ENCODE data around the gene AMACR. TPM values are rescaled to one million over a fixed set of nuclear protein-coding genes. Genes with fewer than 3 reads are reported as not detected.

AMACR gene
- total RNA-seq, 4 donors from 2014 or later: 13.7 to 24.9 (median 15.4) TPM

GRCh38 chr5:34016750-34017149 lies 8.9 kb upstream of the AMACR start:
- 86 to 89% methylated on average over 2 of the region's 2 CpGs for WGBS, 2 donors
- DNase-seq (ENCODE audit: low spot score in 2 of 2): no peak
- TF ChIP-seq CTCF (IDR thresholded peaks at IDR 0.05) (no peak), POLR2A (IDR thresholded peaks at IDR 0.05) (no peak)
- intact Hi-C loops (cut with DNase I; ENCODE audit: low total_unique reads): no loop called here
- no peak overlapping the region for H3K4me3 ChIP-seq (ENCODE audit: low read depth, poor library complexity, severe bottlenecking)

- no peak for DNase-seq (ENCODE audit: low spot score in 2 of 2)
- no peak overlapping the region for H3K4me3 ChIP-seq (ENCODE audit: low read depth, poor library complexity, severe bottlenecking)
- no peak for TF ChIP-seq CTCF (IDR thresholded peaks at IDR 0.05)
- TF ChIP-seq POLR2A (IDR thresholded peaks at IDR 0.05): no peak
- WGBS, 2 donors: 77 to 79% methylated on average over 5 of the region's 5 CpGs
- intact Hi-C loops (cut with DNase I; ENCODE audit: low total_unique reads): no loop called here
Observed at GRCh38 chr5:34016222-34016621, 8.4 kb upstream of the AMACR start.

GRCh38 chr5:34015120-34015822 lies 7.4 kb upstream of the AMACR start:
- no peak overlapping the region for H3K4me3 ChIP-seq (ENCODE audit: low read depth, poor library complexity, severe bottlenecking)
- intact Hi-C loops (cut with DNase I; ENCODE audit: low total_unique reads): no loop called here
- TF ChIP-seq CTCF (IDR thresholded peaks at IDR 0.05): no peak
- TF ChIP-seq POLR2A (IDR thresholded peaks at IDR 0.05): no peak
- WGBS, 2 donors: 89% methylated on average over 4 of the region's 4 CpGs
- DNase-seq (ENCODE audit: low spot score in 2 of 2): no peak

DNA sequence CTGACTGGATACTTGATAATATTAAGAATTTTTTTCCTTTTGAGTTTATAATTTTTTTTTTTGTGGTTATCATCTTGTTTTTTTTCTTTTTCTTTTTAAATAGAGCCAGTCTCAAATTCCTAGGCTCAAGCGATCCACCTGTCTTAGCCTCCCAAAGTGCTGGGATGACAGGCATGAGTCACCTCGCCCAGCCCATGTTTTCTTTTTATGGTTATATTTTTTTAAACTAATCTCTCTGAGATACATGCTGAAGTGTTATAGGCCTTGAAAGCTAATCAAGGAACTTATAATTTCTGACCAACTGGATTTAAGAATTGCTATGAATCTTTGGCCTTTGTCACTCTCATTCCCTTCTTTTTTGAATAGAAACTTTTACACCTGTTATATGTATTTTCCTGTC lies 6.8 kb upstream of the AMACR start:
- DNase-seq (ENCODE audit: low spot score in 2 of 2): no peak
- H3K4me3 ChIP-seq (ENCODE audit: low read depth, poor library complexity, severe bottlenecking): no peak overlapping the region
- WGBS, 2 donors: 90 to 94% methylated on average over 2 of the region's 2 CpGs
- intact Hi-C loops (cut with DNase I; ENCODE audit: low total_unique reads): no loop called here
- TF ChIP-seq CTCF (IDR thresholded peaks at IDR 0.05) (no peak), POLR2A (IDR thresholded peaks at IDR 0.05) (no peak)

- H3K4me3 ChIP-seq (ENCODE audit: low read depth, poor library complexity, severe bottlenecking): no peak overlapping the region
- 90 to 93% methylated on average over 3 of the region's 3 CpGs for WGBS, 2 donors
- no peak for DNase-seq (ENCODE audit: low spot score in 2 of 2)
- TF ChIP-seq POLR2A (IDR thresholded peaks at IDR 0.05) (no peak), CTCF (IDR thresholded peaks at IDR 0.05) (no peak)
- intact Hi-C loops (cut with DNase I; ENCODE audit: low total_unique reads): no loop called here
Observed at GRCh38 chr5:34013547-34013946, 5.7 kb upstream of the AMACR start.

DNA sequence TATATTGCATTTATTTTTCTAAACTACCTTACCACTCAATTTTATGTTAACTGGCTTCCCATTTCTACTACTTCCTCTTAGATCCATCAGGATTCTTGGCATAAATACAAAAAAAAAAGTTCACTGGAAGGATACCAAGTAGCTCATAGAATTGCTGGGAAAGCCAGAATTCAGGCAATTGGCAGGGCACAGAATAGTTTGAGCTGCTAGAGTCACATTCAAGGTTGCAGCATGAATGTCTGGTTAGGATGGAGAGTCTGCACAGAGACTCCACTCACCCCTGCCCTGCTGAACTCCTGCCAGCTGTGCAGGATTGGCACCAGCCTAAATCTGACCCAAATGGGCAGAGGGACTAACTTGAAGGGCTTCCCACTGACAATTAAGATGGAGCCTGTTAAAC lies 4.9 kb upstream of the AMACR start:
- intact Hi-C loops (cut with DNase I; ENCODE audit: low total_unique reads): no loop called here
- no peak for DNase-seq (ENCODE audit: low spot score in 2 of 2)
- TF ChIP-seq POLR2A (IDR thresholded peaks at IDR 0.05) (no peak), CTCF (IDR thresholded peaks at IDR 0.05) (no peak)
- H3K4me3 ChIP-seq (ENCODE audit: low read depth, poor library complexity, severe bottlenecking): no peak overlapping the region
